Keratinocyte (primary cell): ENCODE results near the gene LONP2. TPM values are rescaled to one million over a fixed set of nuclear protein-coding genes. Genes with fewer than 3 reads are reported as not detected.

Source experiments
- DNase-seq: peaks from one replicate; pipeline ENCODE4 v3.0.0-alpha.2; 2011; ENCODE audit warnings: low read depth, missing footprints, low spot score
- FAIRE-seq: peaks from 2 replicates; lab custom pipeline; 2011; peaks lifted over from hg19 to GRCh38; lab: Jason Lieb, UNC
- H2AFZ ChIP-seq: 2 replicates; pipeline ENCODE4 v1.6.0; 2012; ENCODE audit warnings: low read length, control low read depth, inconsistent platforms; ENCODE audit not compliant: control insufficient read depth
- H3K27ac ChIP-seq: 2 replicates; pipeline ENCODE4 v1.5.1; 2011; ENCODE audit warnings: low read length; ENCODE audit not compliant: control insufficient read depth, insufficient read depth
- H3K27me3 ChIP-seq: 3 replicates; pipeline ENCODE4 v1.6.0; 2011; ENCODE audit warnings: low read length; ENCODE audit not compliant: control insufficient read depth, insufficient read depth; ENCODE audit errors: extremely low read depth
- H3K36me3 ChIP-seq, 2 experiments: 2 replicates in 1 of 2; 3 replicates in 1 of 2; pipeline ENCODE4 v1.5.1; 2011; ENCODE audit warnings: low read length in 2 of 2, mild to moderate bottlenecking in 1 of 2; ENCODE audit not compliant: control insufficient read depth in 2 of 2, insufficient read depth in 2 of 2; ENCODE audit errors: extremely low read depth in 1 of 2
- H3K4me1 ChIP-seq: 3 replicates; pipeline ENCODE4 v1.5.1; 2011; ENCODE audit warnings: low read length; ENCODE audit not compliant: control insufficient read depth, insufficient read depth; ENCODE audit errors: extremely low read depth
- H3K4me2 ChIP-seq: 3 replicates; pipeline ENCODE4 v1.6.0; 2011; ENCODE audit warnings: low read depth, low read length; ENCODE audit not compliant: control insufficient read depth, insufficient read depth; ENCODE audit errors: extremely low read depth
- H3K4me3 ChIP-seq, 3 experiments: fragments of 200-600 bp in 1 of 3; sonication (generic) in 1 of 3; 2 replicates in 2 of 3; 3 replicates in 1 of 3; pipeline ENCODE4 v1.5.1; 2011 to 2016; ENCODE audit warnings: low read length in 3 of 3, mild to moderate bottlenecking in 3 of 3, control low read depth in 2 of 3, inconsistent platforms in 1 of 3, low read depth in 1 of 3, mixed read lengths in 1 of 3, mixed run types in 1 of 3, moderate library complexity in 1 of 3; ENCODE audit not compliant: control insufficient read depth in 2 of 3, insufficient read depth in 2 of 3; ENCODE audit errors: extremely low read depth in 1 of 3
- H3K79me2 ChIP-seq: 2 replicates; pipeline ENCODE4 v1.6.0; 2012; ENCODE audit warnings: low read length; ENCODE audit not compliant: control insufficient read depth, insufficient read depth
- H3K9ac ChIP-seq: 3 replicates; pipeline ENCODE4 v1.6.0; 2011; ENCODE audit warnings: low read length; ENCODE audit not compliant: control insufficient read depth, insufficient read depth; ENCODE audit errors: extremely low read depth
- H3K9me1 ChIP-seq: 3 replicates; pipeline ENCODE4 v1.6.0; 2011; ENCODE audit warnings: low read length; ENCODE audit not compliant: control insufficient read depth, insufficient read depth; ENCODE audit errors: extremely low read depth
- H3K9me3 ChIP-seq: 2 replicates; pipeline ENCODE4 v1.5.1; 2012; ENCODE audit warnings: low read depth, low read length; ENCODE audit not compliant: control insufficient read depth
- H4K20me1 ChIP-seq: 3 replicates; pipeline ENCODE4 v1.6.0; 2011; ENCODE audit warnings: low read length; ENCODE audit not compliant: control insufficient read depth, insufficient read depth; ENCODE audit errors: extremely low read depth
- EZH2 ChIP-seq: IDR thresholded peaks from one replicate; pipeline ENCODE4 v1.6.1; 2012; ENCODE audit warnings: inconsistent platforms, mild to moderate bottlenecking, low read length, moderate library complexity
- dilution Hi-C: fragments of 300-500 bp; cut with MboI; formaldehyde crosslinking; loops from one replicate; pipeline ENCODE4 v1.7.0; 2020; ENCODE audit warnings: low sequenced_read_pairs; ENCODE audit not compliant: extremely low pct_ligation_motif_present
- polyA plus RNA-seq, 5 experiments: library from polyadenylated mRNA; depleted of rRNA in 3 of 5; stranded (reverse) in 3 of 5; stranded (forward) in 1 of 5; unstranded in 1 of 5; fragments of >200 nt; gene quantifications; 1 replicate in 1 of 5; 2 replicates in 3 of 5; 3 replicates in 1 of 5; pipeline versions ENCODE4 v1.2.1 to v1.2.3, GENCODE V29; 2011 to 2012; ENCODE audit warnings: missing spikeins in 2 of 5, low read depth in 1 of 5, low replicate concordance in 1 of 5
- TF ChIP-seq, protein P1 (sequence below), 3 experiments: IDR thresholded peaks in 1 of 3; conservative IDR thresholded peaks in 1 of 3; optimal IDR thresholded peaks in 1 of 3; 2 replicates in 2 of 3; 3 replicates in 1 of 3; pipeline versions ENCODE3 to v1.5.1; 2011; ENCODE audit warnings: low read length in 3 of 3, mild to moderate bottlenecking in 3 of 3, moderate library complexity in 2 of 3, control low read depth in 1 of 3, inconsistent platforms in 1 of 3; ENCODE audit not compliant: insufficient read depth in 2 of 3; ENCODE audit errors: extremely low read depth in 1 of 3

LONP2 gene
- polyA plus RNA-seq, 1 donor (not counting 4 experiments of a cell fraction or from before 2014, with no cell fraction given) = 49.4 TPM

GRCh38 chr16:48217708-48218107 is 26.4 kb upstream of the LONP2 start:
- Histone ChIP-seq H3K27ac (no peak overlapping the region), H3K36me3 (no peaks in the 10 kb centered on the region), H2AFZ (no peak overlapping the region), H3K27me3 (no peaks in the 10 kb centered on the region), H3K9me3 (no peaks in the 10 kb centered on the region), H3K4me1 (no peaks in the 10 kb centered on the region), H3K4me3 (no peak overlapping the region), H3K9ac (no peak overlapping the region), H3K4me2 (no peak overlapping the region), H4K20me1 (no peaks in the 10 kb centered on the region), H3K9me1 (no peaks in the 10 kb centered on the region), H3K79me2 (no peaks in the 10 kb centered on the region)
- dilution Hi-C loops = no loop called here
- DNase-seq = no peak
- no peak for FAIRE-seq
- TF ChIP-seq, protein P1, sequence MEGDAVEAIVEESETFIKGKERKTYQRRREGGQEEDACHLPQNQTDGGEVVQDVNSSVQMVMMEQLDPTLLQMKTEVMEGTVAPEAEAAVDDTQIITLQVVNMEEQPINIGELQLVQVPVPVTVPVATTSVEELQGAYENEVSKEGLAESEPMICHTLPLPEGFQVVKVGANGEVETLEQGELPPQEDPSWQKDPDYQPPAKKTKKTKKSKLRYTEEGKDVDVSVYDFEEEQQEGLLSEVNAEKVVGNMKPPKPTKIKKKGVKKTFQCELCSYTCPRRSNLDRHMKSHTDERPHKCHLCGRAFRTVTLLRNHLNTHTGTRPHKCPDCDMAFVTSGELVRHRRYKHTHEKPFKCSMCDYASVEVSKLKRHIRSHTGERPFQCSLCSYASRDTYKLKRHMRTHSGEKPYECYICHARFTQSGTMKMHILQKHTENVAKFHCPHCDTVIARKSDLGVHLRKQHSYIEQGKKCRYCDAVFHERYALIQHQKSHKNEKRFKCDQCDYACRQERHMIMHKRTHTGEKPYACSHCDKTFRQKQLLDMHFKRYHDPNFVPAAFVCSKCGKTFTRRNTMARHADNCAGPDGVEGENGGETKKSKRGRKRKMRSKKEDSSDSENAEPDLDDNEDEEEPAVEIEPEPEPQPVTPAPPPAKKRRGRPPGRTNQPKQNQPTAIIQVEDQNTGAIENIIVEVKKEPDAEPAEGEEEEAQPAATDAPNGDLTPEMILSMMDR (optimal IDR thresholded peaks at IDR 0.05 in 1 of 3, IDR thresholded peaks at IDR 0.05 in 1 of 3, conservative IDR thresholded peaks at IDR 0.05 in 1 of 3; ENCODE audit: extremely low read depth in 1 of 3, insufficient read depth in 2 of 3, low read length in 3 of 3) = no peak
- no peak for TF ChIP-seq EZH2

GRCh38 chr16:48218473-48218872 is 25.6 kb upstream of the LONP2 start:
- Histone ChIP-seq H3K79me2 (no peaks in the 10 kb centered on the region), H3K9me3 (no peaks in the 10 kb centered on the region), H4K20me1 (no peaks in the 10 kb centered on the region), H3K9me1 (no peaks in the 10 kb centered on the region), H3K9ac (no peak overlapping the region), H3K4me2 (no peak overlapping the region), H3K4me1 (no peaks in the 10 kb centered on the region), H3K27ac (no peak overlapping the region), H2AFZ (no peak overlapping the region), H3K36me3 (no peaks in the 10 kb centered on the region), H3K4me3 (no peak overlapping the region), H3K27me3 (no peaks in the 10 kb centered on the region)
- TF ChIP-seq EZH2 = no peak
- TF ChIP-seq, protein P1 (optimal IDR thresholded peaks at IDR 0.05 in 1 of 3, IDR thresholded peaks at IDR 0.05 in 1 of 3, conservative IDR thresholded peaks at IDR 0.05 in 1 of 3; ENCODE audit: extremely low read depth in 1 of 3, insufficient read depth in 2 of 3, low read length in 3 of 3) = no peak
- no peak for DNase-seq
- no peak for FAIRE-seq
- dilution Hi-C loops = no loop called here
